ENCODE measurements around the gene EEF1A2.
"Not testable (repeated sequence)": the region's sequence is repeated elsewhere in the genome, so short reads cannot be mapped to it uniquely, and the experiment has no call there.

Gene EEF1A2

GRCh38 chr20:63488315-63489251 is 10.3 kb downstream of the EEF1A2 start:
- in situ Hi-C loops (cut with MboI; ENCODE audit: low sequenced_read_pairs): no loop called here

GRCh38 chr20:63487781-63488241 is 11.1 kb downstream of the EEF1A2 start:
- in situ Hi-C loops (cut with MboI; ENCODE audit: low sequenced_read_pairs): no loop called here

- in situ Hi-C loops (cut with MboI; ENCODE audit: low sequenced_read_pairs): no loop called here
These were observed 11.6 kb downstream of the EEF1A2 start for GRCh38 chr20:63487116-63487764.

- in situ Hi-C loops (cut with MboI; ENCODE audit: low sequenced_read_pairs): no loop called here
These were observed 12.5 kb downstream of the EEF1A2 start for GRCh38 chr20:63486300-63486855.

- in situ Hi-C loops (cut with MboI; ENCODE audit: low sequenced_read_pairs): no loop called here
These were observed 14.1 kb downstream of the EEF1A2 start for GRCh38 chr20:63484651-63485403.

GRCh38 chr20:63484236-63484635 is 14.6 kb downstream of the EEF1A2 start:
- in situ Hi-C loops (cut with MboI; ENCODE audit: low sequenced_read_pairs): no loop called here

DNA sequence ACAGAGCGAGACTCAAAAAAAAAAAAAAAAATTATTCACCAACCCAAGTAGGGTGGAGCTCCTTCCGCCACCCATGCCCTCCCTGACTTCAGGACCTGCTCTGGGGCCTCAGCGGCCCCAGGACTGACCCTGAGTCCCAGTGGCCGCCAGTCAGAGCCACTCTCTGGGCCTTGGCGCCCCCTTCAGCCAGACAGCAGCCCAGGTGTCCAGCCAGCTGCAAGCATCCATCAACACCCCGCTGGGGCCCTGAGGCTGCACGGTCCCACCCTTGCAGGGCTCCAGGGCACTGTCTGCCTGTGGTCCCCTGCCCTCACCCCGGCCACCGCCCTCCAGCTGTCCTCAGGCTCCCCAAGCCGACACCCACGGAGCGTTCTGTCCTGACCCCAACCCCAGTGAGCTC is 15.0 kb downstream of the EEF1A2 start:
- in situ Hi-C loops (cut with MboI; ENCODE audit: low sequenced_read_pairs): no loop called here

DNA sequence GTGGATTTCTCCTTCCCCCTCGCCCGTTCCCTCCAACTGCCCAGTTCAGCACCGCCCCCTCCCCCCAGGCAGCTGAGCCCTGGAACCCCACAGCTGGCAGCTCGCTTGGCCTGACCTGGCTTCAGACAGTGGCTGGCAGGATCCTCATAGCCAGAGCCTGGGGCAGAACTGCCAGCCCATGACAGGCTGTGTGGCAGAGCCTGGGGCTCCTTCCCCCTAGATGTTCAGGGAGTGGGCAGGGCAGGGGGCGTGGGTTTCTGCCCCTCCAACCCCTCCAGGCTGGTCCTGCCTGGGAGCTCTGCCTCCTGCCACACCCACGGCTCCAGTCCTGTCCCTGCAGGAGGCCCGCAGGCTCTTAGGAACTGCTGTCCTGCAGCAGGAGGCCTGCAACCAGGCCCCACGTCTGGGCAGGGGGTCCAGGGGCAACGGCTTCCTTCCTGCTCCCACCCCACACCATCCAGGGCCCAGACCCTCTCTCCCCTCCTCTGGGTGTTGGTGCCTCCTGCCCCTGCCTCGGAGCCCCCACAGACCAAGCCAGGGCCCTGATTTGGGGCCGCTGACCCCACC is 16.8 kb downstream of the EEF1A2 start:
- in situ Hi-C loops (cut with MboI; ENCODE audit: low sequenced_read_pairs): no loop called here

GRCh38 chr20:63481503-63481902 is 17.4 kb downstream of the EEF1A2 start:
- in situ Hi-C loops (cut with MboI; ENCODE audit: low sequenced_read_pairs): no loop called here

DNA sequence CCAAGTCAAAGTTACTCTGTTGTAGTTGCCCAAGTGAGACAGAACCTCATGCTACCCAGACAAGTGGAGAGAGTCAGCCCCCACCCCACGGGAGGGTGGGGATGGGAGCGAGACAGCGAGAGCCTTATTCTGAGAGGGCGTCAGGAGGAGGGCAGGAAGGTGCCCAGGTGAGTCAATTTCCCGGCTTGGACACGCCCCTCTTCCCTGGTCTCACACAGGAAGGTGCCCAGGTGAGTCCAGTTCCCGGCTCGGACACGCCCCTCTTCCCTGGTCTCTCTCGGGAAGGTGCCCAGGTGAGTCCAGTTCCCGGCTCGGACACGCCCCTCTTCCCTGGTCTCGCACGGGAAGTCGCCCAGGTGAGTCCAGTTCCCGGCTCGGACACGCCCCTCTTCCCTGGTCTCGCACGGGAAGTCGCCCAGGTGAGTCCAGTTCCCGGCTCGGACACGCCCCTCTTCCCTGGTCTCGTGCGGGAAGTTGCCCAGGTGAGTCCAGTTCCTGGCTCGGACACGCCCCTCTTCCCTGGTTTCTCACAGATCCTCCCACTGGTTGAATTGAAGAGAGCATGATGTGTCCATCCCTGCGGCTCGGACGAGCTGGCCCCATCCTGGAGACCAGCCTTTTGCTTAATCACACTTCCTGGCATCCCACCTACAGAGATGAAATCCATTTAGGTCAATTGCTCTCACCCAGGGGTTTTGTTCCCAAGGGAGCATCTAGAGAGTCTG is 19.0 kb downstream of the EEF1A2 start:
- in situ Hi-C loops (cut with MboI; ENCODE audit: low sequenced_read_pairs): not testable (repeated sequence)

GRCh38 chr20:63478346-63479302 is 20.3 kb downstream of the EEF1A2 start:
- in situ Hi-C loops (cut with MboI; ENCODE audit: low sequenced_read_pairs): no loop called here

DNA sequence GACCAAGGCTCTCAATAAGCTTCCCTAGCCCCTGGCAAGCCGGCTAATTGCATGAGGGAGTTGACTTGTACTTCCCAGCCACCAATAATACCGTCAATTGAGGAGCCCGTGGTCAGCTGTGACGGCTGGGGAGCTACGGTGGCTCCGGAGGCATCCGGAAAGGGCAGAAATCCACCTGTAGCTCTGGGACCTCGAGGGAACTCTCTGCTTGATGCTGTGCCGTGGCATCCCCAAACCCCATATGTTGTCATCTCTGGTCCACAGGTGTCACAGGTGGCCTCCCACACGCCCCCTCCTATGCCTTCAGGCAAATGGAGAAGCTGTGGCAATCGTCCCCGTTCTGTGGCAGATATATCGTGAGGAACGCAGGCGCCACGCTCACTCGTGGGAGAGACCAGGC is 20.9 kb downstream of the EEF1A2 start:
- in situ Hi-C loops (cut with MboI; ENCODE audit: low sequenced_read_pairs): no loop called here

- in situ Hi-C loops (cut with MboI; ENCODE audit: low sequenced_read_pairs): no loop called here
These were observed 21.7 kb downstream of the EEF1A2 start for GRCh38 chr20:63477061-63477616.

DNA sequence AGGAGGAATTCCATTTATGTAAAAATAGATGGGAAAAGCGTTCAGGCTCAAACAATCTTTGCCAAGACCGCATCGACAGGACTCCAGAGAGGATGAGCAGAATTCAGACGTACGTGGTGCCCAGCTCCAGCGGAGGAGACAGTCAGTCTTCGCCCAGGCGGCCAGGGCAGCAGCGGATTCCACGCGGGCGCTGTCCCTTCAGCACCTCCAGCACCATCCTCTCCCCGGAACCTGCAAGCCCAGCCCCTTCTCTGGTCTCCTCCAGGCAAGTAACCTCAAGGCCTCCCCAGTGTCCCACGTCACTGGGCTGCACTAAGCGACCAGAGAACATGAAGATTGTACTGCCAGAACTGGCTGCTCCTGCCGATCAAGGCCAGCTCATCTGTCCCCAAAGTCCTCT is 23.7 kb downstream of the EEF1A2 start:
- in situ Hi-C loops (cut with MboI; ENCODE audit: low sequenced_read_pairs): no loop called here

- in situ Hi-C loops (cut with MboI; ENCODE audit: low sequenced_read_pairs): no loop called here
These were observed 25.1 kb downstream of the EEF1A2 start for GRCh38 chr20:63473555-63474449.

DNA sequence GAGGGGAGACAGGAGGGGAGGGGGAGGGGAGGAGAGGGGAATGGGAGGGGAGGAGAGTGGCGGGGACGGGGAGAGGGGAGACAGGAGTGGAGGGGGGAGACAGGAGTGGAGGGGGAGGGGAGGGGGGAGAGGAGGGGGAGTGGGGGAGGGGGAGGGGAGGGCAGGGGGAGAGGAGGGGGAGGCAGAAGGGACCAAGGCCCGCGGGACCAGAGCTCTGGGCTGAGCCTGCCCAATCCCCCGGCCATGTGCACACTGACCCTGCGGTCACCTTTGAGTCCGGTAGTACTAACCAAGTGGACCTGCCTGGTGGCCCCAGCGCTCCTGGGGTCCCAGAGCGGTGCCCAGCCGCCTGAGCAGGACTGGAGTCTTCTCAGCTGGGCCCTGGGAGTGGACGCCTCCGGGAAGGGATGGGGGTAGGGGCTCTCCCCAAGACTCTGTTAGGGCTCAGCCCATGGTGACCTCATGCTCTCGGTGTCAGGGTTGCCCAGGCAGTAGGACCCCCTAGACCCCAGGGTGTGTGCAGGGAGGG is 26.0 kb downstream of the EEF1A2 start:
- in situ Hi-C loops (cut with MboI; ENCODE audit: low sequenced_read_pairs): no loop called here
